HG02623 (cell line): ENCODE results near the gene TBR1.

ENCODE experiments used
- ATAC-seq: cut with Tn5 transposase; IDR thresholded peaks from one replicate; pipeline ENCODE4 v1.9.1; 2021; ENCODE audit warnings: moderate library complexity; ENCODE audit not compliant: unreplicated experiment

TBR1 gene

DNA sequence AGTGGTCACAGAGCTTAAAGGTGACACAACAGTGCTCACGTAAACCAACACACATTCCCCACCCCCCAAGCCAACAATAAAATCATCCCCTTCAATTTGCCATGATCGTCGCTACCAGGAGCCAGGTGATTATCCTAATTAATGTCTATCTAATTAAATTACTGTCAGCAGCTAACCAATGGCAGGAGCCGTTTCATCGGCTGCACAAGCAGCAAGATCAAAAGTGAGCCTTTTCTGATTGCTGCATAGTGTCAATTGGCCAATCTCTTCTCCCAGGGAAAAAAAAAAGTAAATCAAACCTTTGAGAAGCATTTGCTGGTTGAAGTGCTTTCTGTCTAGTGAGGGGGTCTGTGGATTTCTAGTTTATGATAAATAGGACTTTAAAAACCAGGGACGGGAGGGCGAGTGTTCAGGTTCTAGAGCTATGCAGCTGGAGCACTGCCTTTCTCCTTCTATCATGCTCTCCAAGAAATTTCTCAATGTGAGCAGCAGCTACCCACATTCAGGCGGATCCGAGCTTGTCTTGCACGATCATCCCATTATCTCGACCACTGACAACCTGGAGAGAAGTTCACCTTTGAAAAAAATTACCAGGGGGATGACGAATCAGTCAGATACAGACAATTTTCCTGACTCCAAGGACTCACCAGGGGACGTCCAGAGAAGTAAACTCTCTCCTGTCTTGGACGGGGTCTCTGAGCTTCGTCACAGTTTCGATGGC, at the start of gene TBR1:
Gene TBR1, plus strand, starts transcription at position 311 of the 721 bp plus-strand sequence. Its CDS starts 114 bp downstream, at position 425.
- no peak for ATAC-seq

DNA sequence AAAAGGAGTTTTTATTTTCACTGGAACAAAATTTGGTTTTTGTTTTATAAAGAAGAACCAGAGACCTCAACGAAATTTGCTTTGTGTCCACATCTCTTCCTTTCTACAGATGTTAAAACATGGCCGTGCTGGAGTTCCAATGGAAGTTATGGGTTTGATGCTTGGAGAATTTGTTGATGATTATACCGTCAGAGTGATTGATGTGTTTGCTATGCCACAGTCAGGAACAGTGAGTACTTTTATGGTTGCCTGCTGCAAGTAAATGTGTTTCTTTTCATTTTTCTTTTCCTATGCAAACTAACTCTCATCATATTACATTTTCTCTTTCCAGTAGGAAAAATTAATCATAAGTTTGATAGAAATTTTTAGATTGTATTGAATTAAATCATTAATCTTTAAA, 48.4 kb upstream of the TBR1 start:
- no peak for ATAC-seq

DNA sequence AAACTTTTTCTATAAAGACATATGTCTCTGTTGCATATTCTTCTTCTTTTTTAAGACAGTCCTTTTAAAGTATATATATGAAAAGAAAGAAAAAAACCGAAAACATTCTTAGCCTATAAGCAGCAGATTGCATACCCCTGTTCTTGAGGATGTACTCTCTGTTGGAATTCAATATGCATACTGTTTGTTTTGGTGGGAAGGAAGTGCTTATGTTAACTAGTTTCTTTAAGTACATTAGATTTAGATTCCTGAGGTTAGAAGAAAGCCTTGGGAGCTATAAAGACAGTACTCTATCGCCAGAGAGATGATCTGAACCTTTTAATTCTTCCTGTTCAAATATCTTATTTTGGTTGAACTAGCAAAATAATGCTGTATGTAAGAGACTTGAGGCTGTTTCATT, 46.8 kb upstream of the TBR1 start:
- ATAC-seq, result no peak

DNA sequence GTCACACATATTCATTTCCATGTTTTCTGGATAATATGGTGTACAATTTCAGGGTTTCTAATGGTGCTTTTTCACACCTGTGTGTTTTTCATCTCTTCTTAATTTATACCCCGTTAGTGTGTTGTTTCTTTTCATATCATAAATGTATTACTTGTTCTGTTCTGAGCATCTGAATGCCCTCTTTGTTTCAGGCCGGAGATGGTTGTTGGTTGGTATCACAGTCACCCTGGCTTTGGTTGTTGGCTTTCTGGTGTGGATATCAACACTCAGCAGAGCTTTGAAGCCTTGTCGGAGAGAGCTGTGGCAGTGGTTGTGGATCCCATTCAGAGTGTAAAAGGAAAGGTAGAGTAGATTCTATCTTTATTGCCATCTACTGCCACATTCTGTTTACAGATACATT, 45.1 kb upstream of the TBR1 start:
- no peak for ATAC-seq

DNA sequence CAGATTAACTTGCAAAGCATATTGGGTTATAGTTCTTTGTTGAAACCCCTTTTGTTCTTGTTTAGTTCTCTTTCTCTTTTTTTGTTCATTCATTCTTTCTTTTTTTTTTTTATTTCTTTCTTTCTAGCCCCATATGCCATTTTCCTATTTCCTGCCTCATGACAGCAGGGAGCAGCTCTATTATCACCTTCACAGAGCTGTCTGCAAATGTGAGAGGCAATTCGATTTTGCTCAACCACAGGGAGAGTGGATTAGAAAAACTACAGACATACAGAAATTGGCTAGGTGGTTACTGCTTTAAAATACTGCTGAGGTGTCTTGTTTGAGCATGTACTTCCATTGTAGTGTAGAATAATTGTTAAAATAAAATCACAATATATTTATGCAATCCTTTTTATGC, 44.2 kb upstream of the TBR1 start:
- no peak for ATAC-seq

DNA sequence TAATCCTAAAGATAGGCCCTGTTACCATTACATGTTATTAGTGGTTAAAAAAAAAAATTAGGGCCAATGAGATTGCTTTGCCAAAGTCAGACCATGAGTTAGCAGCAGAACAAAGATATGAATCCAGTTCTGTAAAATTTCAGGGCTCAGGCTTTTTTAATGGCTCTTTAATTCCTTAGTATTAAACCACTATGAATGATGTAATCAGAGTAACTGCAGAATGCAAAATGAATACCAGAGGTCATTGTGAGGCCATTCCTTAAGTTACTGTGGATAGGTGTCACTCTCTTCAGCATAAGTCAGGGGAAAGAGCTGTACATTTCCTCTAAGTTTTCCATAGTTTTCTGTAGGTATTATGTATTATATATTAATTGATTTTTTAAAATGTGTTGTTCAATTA, 42.2 kb upstream of the TBR1 start:
- ATAC-seq, result no peak

DNA sequence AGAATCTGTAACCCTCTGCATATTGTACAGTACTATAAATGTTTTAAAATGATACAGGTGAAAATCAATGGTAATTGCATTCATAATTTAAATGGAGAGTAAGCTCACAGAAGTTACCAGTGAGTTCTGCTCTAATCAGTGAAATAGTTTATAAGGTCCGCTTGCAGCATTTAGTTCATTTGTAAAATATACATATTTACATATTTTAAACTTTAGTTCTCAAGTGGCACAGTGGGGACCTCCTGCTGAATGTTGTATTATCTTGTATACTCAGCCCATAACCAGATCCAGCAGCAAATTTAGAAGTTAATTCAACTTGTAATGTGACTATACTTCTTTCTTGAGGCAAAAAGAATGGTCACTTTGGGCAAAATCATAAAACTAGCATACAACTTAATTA, 41.7 kb upstream of the TBR1 start:
- no peak for ATAC-seq

DNA sequence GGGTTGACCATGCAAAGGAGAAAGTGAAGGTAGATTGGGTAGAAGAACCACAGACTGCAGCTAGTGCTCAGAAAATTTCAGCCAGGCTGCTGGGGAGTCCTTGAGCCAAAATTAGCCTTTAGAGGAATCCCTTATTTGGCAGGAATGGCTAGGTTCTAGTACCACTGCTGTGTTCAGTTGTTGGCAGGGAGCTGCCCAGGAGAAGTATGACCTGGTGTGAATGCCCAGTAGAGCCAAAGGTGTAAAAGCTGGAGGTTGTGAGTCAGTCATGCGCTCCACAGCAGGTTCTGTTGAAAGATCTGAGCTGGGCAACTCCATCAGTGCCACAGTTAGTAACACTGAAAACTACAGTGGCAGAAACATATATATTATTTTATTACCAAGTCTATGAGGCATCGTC, 36.4 kb upstream of the TBR1 start:
- no peak for ATAC-seq

DNA sequence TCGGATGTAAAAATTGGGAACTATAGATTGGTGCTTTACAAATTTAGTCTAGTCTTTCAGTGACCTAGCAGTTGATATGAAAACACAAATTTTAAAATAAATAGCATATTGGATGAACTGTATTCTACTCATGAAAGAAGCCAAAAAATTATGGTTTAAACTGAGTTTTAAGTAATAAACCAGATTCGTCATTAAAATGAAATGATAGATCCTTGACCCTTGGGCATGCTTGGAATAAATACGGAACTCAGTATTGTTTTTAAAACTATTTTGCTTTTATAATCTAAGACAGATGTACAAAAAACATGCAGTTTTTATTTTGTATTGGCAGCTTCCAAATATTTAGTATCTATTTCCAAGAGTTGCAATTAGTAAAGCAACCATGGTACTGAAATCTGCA, 34.6 kb upstream of the TBR1 start:
- no peak for ATAC-seq

DNA sequence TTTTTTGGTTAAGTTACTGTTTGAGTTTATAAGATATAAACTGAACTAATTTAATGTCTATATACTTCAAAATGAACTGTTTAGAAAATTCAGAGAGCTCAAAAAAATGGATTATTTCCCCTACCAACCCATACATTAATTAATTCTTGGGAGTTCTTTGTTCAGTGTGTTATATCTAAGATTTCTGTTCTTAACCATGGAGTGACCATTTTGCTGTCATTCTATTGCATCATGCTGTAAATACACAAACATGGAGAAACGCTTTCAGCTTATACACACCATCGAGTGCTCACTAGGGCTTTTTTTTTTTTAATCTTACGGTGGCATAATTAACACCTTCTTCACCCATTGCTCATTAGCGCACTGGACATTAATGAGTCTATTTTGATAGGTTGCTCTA, 33.4 kb upstream of the TBR1 start:
- no peak for ATAC-seq

DNA sequence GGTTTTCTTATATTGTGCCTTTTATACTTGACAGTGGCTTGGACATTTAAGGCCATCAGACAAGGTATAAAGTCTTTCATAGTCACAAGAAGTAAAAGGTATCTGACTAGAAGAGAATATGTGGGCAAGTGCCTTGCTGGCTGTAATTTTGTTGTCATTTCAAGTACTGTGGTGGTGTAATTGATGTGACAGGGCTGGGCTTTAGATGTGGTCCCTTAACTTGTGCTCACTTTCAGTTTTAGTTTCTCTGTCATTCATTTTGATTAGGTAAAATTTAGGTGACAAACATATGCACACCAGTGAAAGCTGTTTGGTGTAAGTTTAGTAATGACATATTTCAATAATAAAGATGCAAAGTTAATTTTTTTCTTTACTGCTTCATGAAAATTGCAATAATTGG, 31.2 kb upstream of the TBR1 start:
- ATAC-seq, result peak; percentile 81

DNA sequence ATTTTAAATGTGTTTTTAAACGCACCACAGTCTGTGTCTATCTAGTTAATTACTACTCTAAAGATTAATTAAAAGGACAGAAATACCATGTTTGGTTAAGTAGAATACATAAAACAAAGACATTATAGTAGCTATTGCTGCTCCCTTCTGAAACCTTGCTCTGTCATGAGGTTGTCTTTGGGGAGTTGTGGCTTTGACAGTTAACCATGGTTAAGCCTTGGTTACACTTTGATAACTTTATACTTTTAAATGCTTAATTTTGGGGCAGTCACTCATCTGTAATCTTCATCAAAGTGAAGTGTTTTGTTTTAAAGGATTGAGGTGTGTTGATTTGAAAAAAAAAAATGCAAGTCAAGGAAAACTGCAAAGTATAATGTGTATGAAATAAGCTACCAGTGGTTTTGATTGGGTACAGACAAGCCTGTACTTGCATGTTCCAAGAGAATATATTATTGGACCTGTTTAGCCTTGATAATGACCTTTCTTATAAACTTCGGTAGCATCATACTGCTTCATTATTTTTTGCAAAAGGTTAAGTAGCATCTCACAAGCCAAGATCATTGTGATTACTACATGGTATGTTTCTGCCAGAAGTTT, 29.8 kb upstream of the TBR1 start:
- ATAC-seq, result peak; percentile 51

DNA sequence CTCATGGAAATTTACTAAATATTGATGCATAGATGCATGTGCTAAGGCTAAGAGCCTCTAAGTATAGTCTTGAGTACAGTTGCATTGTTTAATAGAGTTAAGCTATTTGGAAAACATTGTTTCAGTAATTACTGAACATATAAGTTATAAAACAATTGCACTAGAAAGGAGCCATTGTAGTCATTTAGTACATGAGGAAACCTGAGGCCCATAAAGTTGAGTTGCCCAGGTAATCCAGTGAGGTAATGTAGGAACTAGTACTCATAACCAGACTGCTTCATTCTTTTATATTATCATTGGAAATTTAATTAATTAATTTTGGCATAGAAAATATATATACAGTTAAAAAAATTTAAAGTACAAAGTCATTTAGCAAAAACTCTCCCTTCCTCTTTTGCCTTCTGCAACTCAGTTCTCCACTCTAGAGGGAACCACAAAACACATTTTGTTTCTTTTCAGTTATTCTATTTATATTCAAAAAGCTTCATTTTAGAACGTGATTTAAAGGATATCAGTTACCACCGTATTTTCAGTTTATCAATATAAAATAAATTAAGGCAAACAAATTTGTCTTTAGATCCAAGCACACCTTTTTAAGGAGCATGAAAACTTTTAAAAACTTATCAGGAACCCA, 27.8 kb upstream of the TBR1 start:
- ATAC-seq, result no peak

DNA sequence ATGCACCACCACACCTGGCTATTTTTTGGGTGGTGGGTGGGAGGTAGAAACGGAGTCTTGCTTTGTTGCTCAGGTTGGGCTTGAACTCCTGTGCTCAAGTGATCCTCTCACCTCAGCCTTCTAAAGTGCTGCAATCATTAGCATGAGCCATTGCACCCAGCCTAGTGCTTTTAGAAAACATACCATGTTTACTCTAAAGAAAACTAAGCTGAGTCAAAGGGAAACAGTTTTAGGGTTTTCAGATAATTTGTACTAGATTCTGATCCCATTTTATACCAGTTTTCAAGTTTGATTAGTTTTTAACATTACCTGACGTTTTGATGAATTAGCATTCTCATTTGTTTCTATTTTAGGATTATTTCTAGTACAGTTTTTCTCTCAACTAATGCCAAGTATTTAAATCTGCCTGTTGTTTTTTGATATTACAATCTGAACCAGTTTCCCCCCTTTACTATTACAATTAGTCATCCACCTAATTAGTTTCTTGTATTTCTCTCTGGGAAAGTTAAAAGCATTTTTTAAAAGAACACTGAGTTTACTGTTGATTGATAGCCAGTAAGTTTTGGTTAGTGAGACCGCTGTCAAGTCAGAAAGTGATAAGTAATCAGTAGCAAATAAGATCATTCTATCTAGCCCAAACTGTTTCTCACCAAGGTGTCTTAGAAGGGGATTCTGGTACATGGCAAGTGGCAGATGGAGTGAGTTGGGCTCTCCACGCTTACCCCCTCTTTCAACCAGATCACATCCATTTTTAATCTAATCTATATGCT, 24.2 kb upstream of the TBR1 start:
- no peak for ATAC-seq

DNA sequence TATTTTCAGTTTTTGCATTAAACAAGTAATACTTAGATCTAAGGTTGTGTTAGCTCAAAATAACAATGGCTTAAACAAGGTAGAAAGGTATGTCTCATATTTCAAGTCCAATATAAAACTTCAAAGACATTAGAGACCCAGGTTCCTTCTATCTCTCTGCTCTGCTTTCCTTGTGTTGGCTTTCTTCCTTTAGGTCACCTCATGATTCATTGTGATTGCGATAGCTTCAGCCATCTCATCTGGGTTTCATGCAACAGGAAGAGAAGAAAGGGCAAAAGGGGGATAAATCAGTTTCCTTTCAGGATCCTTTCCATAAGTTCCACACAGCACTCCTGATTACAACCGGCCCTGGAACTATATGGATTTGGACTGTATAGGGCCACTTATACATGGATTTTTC, 16.0 kb upstream of the TBR1 start:
- no peak for ATAC-seq

DNA sequence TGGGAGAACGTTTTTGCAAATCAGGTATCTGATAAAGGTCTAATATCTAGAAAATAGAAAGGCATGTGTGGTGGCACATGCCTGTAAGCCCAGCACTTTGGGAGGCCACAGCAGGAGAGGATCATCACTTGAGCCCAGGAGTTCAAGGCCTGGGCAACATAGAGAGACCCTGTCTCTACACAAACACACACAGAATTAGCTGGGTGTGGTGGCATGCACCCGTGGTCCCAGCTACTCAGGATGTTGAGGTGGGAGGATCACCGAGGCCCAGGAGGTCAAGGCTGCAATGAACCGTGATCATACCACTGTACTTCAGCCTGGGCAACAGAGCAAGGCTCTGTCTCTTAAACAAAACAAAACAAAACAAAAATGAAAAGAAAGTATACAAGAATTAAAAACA, 13.8 kb upstream of the TBR1 start:
- no peak for ATAC-seq

DNA sequence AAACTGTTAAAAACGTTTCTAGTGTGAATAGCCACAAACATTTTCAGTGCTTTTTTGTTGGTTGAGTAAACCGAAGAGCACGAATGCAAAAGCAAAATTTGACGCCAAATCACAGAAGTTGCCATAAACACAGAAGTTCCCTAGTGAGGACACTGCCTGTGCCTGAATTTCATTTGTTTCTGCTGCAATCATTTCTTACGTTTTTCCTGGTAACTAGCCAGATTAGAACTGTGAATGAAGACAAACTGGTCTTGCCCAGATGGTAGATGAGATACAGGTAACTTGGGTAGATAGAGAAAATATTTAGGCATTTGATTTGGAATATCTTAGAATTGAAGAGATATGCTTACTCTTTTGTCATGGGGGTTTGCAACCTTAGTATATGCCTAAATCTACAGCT, 9.8 kb upstream of the TBR1 start:
- ATAC-seq, result no peak

DNA sequence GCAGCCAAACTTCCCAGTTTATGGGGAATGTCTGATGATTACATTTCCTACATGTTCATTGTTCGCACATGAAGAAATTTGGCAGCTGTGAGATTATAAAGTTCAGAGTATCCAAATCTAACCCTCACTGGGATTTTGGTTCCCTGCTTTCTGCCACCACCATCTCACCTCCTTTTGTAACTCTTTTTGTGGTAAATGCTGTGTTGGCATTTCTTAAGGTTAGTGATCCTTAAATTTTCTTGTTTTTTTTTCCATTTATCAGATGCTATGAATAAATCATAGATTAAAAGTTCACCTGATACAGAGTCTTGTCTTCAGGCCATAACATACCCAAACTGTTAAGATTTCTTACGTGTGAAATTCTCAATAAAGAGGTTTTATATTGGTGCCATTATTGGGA, 8.5 kb upstream of the TBR1 start:
- no peak for ATAC-seq

DNA sequence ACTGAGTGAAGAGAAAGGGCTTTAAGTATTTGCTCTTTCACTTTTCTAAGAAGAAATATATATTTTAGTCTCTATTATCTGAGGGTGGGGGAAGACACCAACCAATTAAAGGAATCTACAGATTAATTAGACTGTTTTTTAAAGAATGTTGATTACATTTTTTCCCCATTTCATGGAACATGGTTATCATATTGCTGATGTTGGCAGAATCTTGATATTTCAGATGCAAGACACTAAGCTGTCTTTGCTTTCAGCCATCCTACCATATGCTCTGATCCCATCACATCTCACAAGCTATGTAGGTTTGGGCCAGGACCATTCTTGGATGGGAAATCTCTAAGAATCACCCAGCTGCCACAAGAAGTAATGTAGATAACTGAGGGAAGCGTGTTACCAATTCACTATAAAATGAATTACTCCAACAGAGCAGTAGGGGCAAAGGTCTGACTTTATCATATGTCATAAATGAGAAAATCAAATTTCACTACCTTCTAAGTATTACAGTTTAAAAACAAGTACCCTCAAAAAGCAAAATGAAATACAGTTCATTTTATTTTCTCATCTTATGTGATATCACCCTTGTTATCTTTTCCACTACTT, 6.7 kb upstream of the TBR1 start:
- no peak for ATAC-seq

DNA sequence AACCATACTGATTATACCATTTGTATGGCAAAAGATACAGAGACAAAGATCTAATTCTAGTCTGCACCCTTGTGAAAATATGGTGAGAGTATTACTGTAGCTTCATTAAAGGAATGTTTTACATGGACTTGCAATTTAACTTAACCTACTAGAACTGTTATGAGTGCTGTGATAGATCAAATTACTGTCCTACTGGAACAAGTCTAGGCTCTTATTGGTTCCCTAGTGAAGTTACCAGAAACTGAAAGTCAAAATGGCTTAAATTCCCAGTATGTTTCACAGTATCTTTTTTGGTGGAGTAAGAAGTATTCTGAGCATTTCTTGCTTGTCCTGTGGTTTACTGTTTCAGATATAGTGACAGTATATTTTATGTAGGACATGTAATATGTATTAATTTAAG, 3.8 kb upstream of the TBR1 start:
- no peak for ATAC-seq
